Adrenal gland (tissue), 12 donors: Measurements from ENCODE around the gene CFAP97D2. TPM values are rescaled to one million over a fixed set of nuclear protein-coding genes. Genes with fewer than 3 reads are reported as not detected.
A peak's percentile ranks its signal among the peaks of the same experiment; 100 is the strongest.

Source experiments
- DNase-seq, 7 donors: peaks; one replicate each; pipeline ENCODE4 v3.0.0-alpha.2; 2019 to 2020
- H3K27ac ChIP-seq, 5 donors: fragments of 200-600 bp; sonication (generic) in 4 of 5; 1 replicate in 3 of 5; 2 replicates in 2 of 5; pipeline versions ENCODE4 v1.5.1 to v1.8.0; 2016 to 2020; ENCODE audit warnings: mild to moderate bottlenecking in 1 of 5
- H3K27me3 ChIP-seq: fragments of 200-600 bp; 2 replicates; pipeline ENCODE4 v1.8.0; 2021
- H3K36me3 ChIP-seq, 2 donors: fragments of 200-600 bp; replicated peaks in 1 of 2; 1 replicate in 1 of 2; 2 replicates in 1 of 2; pipeline versions ENCODE4 v1.5.1 to v1.8.0; 2018 to 2022
- H3K4me1 ChIP-seq, 2 donors: fragments of 200-600 bp; replicated peaks in 1 of 2; 1 replicate in 1 of 2; 2 replicates in 1 of 2; pipeline versions ENCODE4 v1.5.1 to v1.8.0; 2018 to 2021
- H3K4me3 ChIP-seq, 4 donors: fragments of 200-600 bp; sonication (generic) in 3 of 4; one replicate each; pipeline ENCODE4 v1.5.1; 2016 to 2018
- H3K9me3 ChIP-seq, 3 donors: fragments of 200-600 bp; sonication (generic) in 1 of 3; replicated peaks in 1 of 3; 1 replicate in 2 of 3; 2 replicates in 1 of 3; pipeline versions ENCODE4 v1.5.1 to v1.8.0; 2016 to 2021
- POLR2A ChIP-seq, 2 donors: fragments of 450-650 bp; IDR thresholded peaks; one replicate each; pipeline ENCODE4 v1.6.1; 2017; ENCODE audit warnings: antibody characterized with exemption in 2 of 2, mild to moderate bottlenecking in 2 of 2, moderate library complexity in 1 of 2
- WGBS, 4 donors: extraction: QIAGEN DNeasy Blood & Tissue Kit in 2 of 4; methylation state at CpG; one replicate each; pipeline versions ENCODE4 v1.1.5 to v1.1.7; 2013 to 2017; 5-methylcytosine and 5-hydroxymethylcytosine counted together
- intact Hi-C, 2 donors: fragments of 100-400 bp; cut with DNase I; formaldehyde crosslinking; loops; one replicate each; pipeline versions ENCODE4 v1.14.1 to v1.15.0; 2022 to 2023
- polyA plus RNA-seq, 3 donors: library from polyadenylated mRNA; stranded (reverse); fragments of 200-250 nt in 2 of 3; fragments of 350-450 nt in 1 of 3; fragmentation: Illumina TruSeq in 1 of 3; extraction: RNeasy Lipid Tissue Mini Kit (QIAGEN cat#74804) in 1 of 3; gene quantifications; one replicate each; pipeline ENCODE4 v1.2.3, GENCODE V29; 2013 to 2014
- total RNA-seq, 9 donors: library from RNA; depleted of rRNA in 4 of 9; stranded (reverse); fragments of >200 nt in 4 of 9; fragments of 120-200 nt in 1 of 9; fragmentation: NEBNext Ultra II Directional in 1 of 9; extraction: Animal tissue kit (Norgen Biotek cat#: 25700) in 1 of 9; gene quantifications; one replicate each; pipeline versions ENCODE4 v1.1.0 to v1.2.4, GENCODE V29; 2013 to 2023
- TF ChIP-seq, protein P1 (sequence below), 6 experiments: fragments of 450-650 bp in 4 of 6; fragments of 200-600 bp in 2 of 6; sonication (generic) in 1 of 6; IDR thresholded peaks; 1 replicate in 5 of 6; 2 replicates in 1 of 6; pipeline versions ENCODE4 v1.5.1 to v1.8.0; 2016 to 2021; ENCODE audit warnings: antibody characterized with exemption in 6 of 6, mild to moderate bottlenecking in 2 of 6, moderate library complexity in 1 of 6
- donor health status: healthy with polysubstance abuse.
- donor health status: Bipolar disorder and iron deficiency.
- donor health status: DM: yes; HTN: yes; CAD: no.
- donor health status: DM: no; HTN: no; CAD: no.
- donor health status: DM: no; HTN: no; CAD: no.
- donor health status: DM: yes; HTN: yes; CAD: no.

The CFAP97D2 gene
- total and polyA plus RNA-seq, 12 donors, result not detected

DNA sequence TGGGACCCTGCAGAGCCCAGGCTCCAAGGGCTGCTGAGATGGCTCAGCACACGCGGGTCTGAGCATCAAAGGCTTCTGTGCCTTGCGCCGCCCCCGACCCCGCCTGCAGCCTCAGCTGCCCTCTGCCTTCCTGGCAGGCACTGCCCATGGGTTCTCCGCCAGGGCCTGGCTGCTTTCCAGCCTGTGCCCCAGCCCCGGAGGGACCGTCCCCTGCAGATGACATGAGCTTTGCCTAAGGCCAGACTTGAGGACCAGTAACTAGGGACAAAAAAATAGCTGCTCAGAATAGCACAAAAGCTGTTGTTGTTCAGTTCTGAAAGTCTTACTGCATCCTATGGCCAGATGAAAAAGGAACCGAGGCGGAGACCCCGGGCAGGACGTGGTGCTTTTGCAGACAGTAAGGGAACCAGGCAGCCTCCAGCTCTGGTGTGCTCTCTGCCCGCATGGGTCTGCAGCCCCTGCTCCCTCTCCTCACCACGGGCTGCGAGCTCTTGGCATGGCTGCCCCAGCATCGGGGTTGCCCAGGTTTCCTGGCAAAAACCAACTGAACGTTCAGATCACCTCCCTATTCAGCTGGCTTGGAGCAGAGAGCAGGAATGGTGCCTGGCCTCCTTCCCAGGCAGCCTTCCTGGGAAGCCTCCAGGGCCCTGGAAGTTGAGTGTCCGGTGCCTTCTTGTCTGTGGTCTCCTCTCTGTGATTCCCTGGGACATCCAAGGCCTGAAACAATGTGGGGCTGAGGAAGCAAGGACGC lies 12.5 kb upstream of the CFAP97D2 start:
- Histone ChIP-seq H3K27me3 (peaks cover 6% of the 10 kb centered on the region), H3K36me3 (no peaks in the 10 kb centered on the region), H3K4me3 (no peak overlapping the region), H3K9me3 (no peaks in the 10 kb centered on the region), H3K27ac (no peak overlapping the region), H3K4me1 (peaks cover 0 to 4% of the 10 kb centered on the region in 2 donors)
- intact Hi-C loops, result no loop called here
- 60 to 74% (median 65%) methylated on average over 15 to 20 of the region's 20 CpGs for WGBS, 4 donors
- TF ChIP-seq, protein P1, sequence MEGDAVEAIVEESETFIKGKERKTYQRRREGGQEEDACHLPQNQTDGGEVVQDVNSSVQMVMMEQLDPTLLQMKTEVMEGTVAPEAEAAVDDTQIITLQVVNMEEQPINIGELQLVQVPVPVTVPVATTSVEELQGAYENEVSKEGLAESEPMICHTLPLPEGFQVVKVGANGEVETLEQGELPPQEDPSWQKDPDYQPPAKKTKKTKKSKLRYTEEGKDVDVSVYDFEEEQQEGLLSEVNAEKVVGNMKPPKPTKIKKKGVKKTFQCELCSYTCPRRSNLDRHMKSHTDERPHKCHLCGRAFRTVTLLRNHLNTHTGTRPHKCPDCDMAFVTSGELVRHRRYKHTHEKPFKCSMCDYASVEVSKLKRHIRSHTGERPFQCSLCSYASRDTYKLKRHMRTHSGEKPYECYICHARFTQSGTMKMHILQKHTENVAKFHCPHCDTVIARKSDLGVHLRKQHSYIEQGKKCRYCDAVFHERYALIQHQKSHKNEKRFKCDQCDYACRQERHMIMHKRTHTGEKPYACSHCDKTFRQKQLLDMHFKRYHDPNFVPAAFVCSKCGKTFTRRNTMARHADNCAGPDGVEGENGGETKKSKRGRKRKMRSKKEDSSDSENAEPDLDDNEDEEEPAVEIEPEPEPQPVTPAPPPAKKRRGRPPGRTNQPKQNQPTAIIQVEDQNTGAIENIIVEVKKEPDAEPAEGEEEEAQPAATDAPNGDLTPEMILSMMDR (IDR thresholded peaks at IDR 0.05), result no peak
- DNase-seq, result no peak

DNA sequence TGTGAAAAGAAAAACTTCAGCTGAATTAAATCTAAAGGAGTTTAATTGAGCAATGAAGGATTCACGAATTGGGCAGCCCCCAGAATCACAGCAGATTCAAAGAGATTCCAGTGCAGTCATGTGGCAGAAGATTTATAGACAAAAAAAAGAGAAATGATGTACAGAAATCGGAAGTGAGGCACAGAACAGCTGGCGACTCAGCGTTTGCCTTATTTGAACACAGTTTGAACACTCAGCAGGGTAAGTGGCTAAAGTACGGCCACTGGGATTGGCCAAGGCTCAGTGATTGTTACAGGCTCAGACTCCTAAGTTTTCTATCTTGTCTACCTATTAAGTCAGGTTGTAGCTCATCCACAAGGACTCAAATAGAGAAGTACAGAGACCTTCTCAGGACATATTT lies 11.6 kb upstream of the CFAP97D2 start:
- peaks cover 0 to 4% of the 10 kb centered on the region in 2 donors for H3K4me1 ChIP-seq
- no peaks in the 10 kb centered on the region for H3K9me3 ChIP-seq
- 57 to 75% (median 71%) methylated on average over 5 of the region's 5 CpGs for WGBS, 4 donors
- no peak overlapping the region for H3K4me3 ChIP-seq
- H3K36me3 ChIP-seq, result no peaks in the 10 kb centered on the region
- intact Hi-C loops, result no loop called here
- H3K27ac ChIP-seq, result no peak overlapping the region
- H3K27me3 ChIP-seq, result peaks cover 6% of the 10 kb centered on the region
- peak in 1 of 7 donors; percentile 54 for DNase-seq
- TF ChIP-seq POLR2A (IDR thresholded peaks at IDR 0.05), result no peak
- TF ChIP-seq, protein P1 (IDR thresholded peaks at IDR 0.05), result no peak

DNA sequence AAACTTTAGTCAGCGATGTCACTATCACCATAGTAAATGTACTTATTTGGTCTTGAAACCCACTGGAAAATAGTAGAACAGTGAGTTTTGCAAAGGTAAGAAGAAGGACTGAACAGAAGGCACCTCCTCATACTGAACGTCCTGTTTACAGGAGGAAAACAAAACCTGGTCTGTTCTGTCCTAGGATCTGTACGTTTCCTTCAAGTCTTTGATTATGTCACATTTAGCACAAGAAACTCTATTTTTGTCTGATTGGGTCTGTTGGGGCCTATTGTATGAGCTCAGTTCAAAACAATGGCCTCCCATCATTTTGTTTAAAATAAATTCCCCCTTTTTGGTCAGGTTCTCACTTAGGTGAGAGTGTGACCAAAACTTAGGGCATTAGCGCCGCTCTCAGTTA lies 11.2 kb upstream of the CFAP97D2 start:
- peaks cover 0 to 4% of the 10 kb centered on the region in 2 donors for H3K4me1 ChIP-seq
- no peak for DNase-seq
- 87 to 96% (median 91%) methylated on average over 5 of the region's 5 CpGs for WGBS, 4 donors
- no peak for TF ChIP-seq POLR2A (IDR thresholded peaks at IDR 0.05)
- TF ChIP-seq, protein P1 (IDR thresholded peaks at IDR 0.05), result no peak
- H3K36me3 ChIP-seq, result no peaks in the 10 kb centered on the region
- peaks cover 0 to under 1% (median 0%) of the 10 kb centered on the region in 3 donors for H3K9me3 ChIP-seq
- peaks cover 6% of the 10 kb centered on the region for H3K27me3 ChIP-seq
- intact Hi-C loops, result no loop called here
- H3K4me3 ChIP-seq, result no peak overlapping the region
- no peak overlapping the region for H3K27ac ChIP-seq

DNA sequence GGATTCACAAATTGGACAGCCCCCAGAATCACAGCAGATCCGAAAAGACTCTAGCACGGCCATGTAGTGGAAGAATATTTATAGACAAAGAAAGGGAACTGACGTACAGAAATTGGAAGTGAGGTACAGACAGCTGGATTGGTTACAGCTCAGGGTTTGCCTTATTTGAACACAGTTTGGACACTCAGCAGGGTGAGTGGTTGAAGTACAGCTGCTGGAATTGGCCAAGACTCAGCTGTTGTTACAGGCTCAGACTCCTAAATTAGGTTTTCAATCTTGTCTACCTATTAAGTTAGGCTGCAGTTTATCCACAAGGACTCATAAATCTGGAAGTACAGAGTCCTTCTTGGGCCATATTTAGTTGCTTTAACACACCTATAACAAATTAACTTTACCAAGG lies 5.8 kb upstream of the CFAP97D2 start:
- no peaks in the 10 kb centered on the region for H3K4me1 ChIP-seq
- H3K27me3 ChIP-seq, result no peaks in the 10 kb centered on the region
- H3K9me3 ChIP-seq, result peaks cover 0 to 7% (median 0%) of the 10 kb centered on the region in 3 donors
- intact Hi-C loops, result no loop called here
- WGBS, 4 donors, result 81 to 89% (median 86%) methylated on average over 3 of the region's 3 CpGs
- no peak overlapping the region for H3K4me3 ChIP-seq
- no peak for DNase-seq
- H3K27ac ChIP-seq, result no peak overlapping the region
- TF ChIP-seq, protein P1 (IDR thresholded peaks at IDR 0.05), result no peak
- TF ChIP-seq POLR2A (IDR thresholded peaks at IDR 0.05), result no peak
- H3K36me3 ChIP-seq, result no peaks in the 10 kb centered on the region
